Esophagus squamous epithelium (tissue), 4 donors: ENCODE results near the gene SCAMP5.

Source experiments
- POLR2A ChIP-seq, 4 donors: fragments of 450-650 bp; IDR thresholded peaks; one replicate each; pipeline ENCODE4 v1.6.1; 2017; ENCODE audit warnings: antibody characterized with exemption in 4 of 4, mild to moderate bottlenecking in 4 of 4, moderate library complexity in 3 of 4
- TF ChIP-seq, protein P1 (sequence below), 6 experiments: fragments of 450-650 bp in 4 of 6; fragments of 200-600 bp in 2 of 6; sonication (generic) in 2 of 6; IDR thresholded peaks; one replicate each; pipeline ENCODE4 v1.5.1; 2016 to 2019; ENCODE audit warnings: antibody characterized with exemption in 6 of 6, mild to moderate bottlenecking in 4 of 6, moderate library complexity in 4 of 6

DNA sequence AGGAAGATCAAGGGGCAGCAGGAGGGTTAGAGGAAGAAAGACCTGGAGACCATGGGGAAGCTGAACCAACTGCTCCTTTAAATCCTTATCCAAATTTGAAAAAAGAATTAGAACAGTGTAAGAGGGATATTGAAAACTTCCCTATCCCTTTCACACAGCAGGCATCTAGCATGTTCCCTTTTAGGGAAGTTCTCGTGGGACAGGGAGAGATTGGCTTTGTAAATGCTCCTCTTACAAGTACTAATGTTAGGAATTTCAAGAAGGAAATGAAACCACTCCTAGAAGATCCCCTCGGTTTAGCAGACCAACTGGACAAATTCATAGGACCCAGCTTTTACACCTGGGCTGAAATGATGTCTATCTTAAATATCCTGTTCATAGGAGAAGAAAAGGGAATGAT is 69.5 kb downstream of the SCAMP5 start:
- TF ChIP-seq, protein P1, sequence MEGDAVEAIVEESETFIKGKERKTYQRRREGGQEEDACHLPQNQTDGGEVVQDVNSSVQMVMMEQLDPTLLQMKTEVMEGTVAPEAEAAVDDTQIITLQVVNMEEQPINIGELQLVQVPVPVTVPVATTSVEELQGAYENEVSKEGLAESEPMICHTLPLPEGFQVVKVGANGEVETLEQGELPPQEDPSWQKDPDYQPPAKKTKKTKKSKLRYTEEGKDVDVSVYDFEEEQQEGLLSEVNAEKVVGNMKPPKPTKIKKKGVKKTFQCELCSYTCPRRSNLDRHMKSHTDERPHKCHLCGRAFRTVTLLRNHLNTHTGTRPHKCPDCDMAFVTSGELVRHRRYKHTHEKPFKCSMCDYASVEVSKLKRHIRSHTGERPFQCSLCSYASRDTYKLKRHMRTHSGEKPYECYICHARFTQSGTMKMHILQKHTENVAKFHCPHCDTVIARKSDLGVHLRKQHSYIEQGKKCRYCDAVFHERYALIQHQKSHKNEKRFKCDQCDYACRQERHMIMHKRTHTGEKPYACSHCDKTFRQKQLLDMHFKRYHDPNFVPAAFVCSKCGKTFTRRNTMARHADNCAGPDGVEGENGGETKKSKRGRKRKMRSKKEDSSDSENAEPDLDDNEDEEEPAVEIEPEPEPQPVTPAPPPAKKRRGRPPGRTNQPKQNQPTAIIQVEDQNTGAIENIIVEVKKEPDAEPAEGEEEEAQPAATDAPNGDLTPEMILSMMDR (IDR thresholded peaks at IDR 0.05), result no peak
- no peak for TF ChIP-seq POLR2A (IDR thresholded peaks at IDR 0.05)
